Activated naive CD4-positive, alpha-beta T cell treated with anti-CD3 and anti-CD28 coated beads for 36 hours (primary cell): Measurements from ENCODE around the gene ADAMTS7. TPM values are rescaled to one million over a fixed set of nuclear protein-coding genes. Genes with fewer than 3 reads are reported as not detected.
"Not testable (repeated sequence)": the region's sequence is repeated elsewhere in the genome, so short reads cannot be mapped to it uniquely, and the experiment has no call there.

ENCODE experiments used
- CTCF ChIA-PET: fragments of 350-600 bp; sonication (Branson Sonifier 250); formaldehyde crosslinking; loops from one replicate; lab custom pipeline; 2021; ENCODE audit warnings: antibody characterized with exemption; lab: Charles Lee
- DNase-seq: peaks from one replicate; pipeline ENCODE4 v3.0.0-alpha.2; 2020
- H3K27ac Mint-ChIP-seq: one replicate; pipeline ENCODE4 v1.8.0; 2021; ENCODE audit warnings: mild to moderate bottlenecking, mixed read lengths
- H3K27me3 Mint-ChIP-seq: one replicate; pipeline ENCODE4 v1.8.0; 2021; ENCODE audit warnings: low read depth, mixed read lengths
- H3K36me3 Mint-ChIP-seq: one replicate; pipeline ENCODE4 v1.8.0; 2021; ENCODE audit warnings: low read depth, mixed read lengths
- H3K4me1 Mint-ChIP-seq: one replicate; pipeline ENCODE4 v1.8.0; 2021; ENCODE audit warnings: low read depth, mixed read lengths
- H3K4me3 Mint-ChIP-seq: one replicate; pipeline ENCODE4 v1.8.0; 2021; ENCODE audit warnings: mild to moderate bottlenecking, moderate library complexity, mixed read lengths
- H3K9me3 Mint-ChIP-seq: one replicate; pipeline ENCODE4 v1.8.0; 2021; ENCODE audit warnings: mixed read lengths
- intact Hi-C: fragments of 100-400 bp; cut with micrococcal nuclease; formaldehyde crosslinking; loops from one replicate; pipeline ENCODE4 v1.15.1; 2023
- total RNA-seq, 2 experiments: library from RNA; stranded (reverse); gene quantifications; one replicate each; pipeline ENCODE4 v1.2.3, GENCODE V29; 2021

The ADAMTS7 gene
- total RNA-seq, 2 experiments from 2014 or later: 0.07 to 0.10 TPM

DNA sequence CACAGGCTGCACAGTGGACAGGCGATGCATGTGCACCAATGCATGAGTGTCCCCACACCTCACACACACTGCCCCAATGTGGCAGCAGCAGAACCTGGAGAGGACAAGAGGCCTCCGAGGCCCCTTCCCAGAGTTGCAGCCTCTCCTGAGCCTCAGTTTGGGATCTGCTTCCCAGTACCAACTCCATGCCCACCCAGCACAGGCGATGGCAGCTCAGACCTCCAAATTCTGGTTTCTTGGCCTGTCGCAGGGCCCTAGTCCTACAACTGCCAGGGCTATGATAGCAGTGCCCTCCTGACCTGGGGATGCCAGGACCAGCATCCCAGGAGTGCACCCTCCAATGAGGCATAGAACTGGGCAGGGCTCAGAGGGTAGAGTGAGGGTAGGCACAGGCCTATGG lies 19.9 kb downstream of the ADAMTS7 start:
- no peaks in the 10 kb centered on the region for H3K36me3 Mint-ChIP-seq

GRCh38 chr15:78790027-78790426 lies 21.2 kb downstream of the ADAMTS7 start:
- no peak overlapping the region for H3K27ac Mint-ChIP-seq
- intact Hi-C loops: no loop called here

More for the DNA sequence above, 19.9 kb downstream of the ADAMTS7 start:
- Mint-ChIP-seq H3K27ac (no peak overlapping the region), H3K4me1 (peaks cover 4% of the 10 kb centered on the region), H3K27me3 (no peaks in the 10 kb centered on the region), H3K9me3 (no peaks in the 10 kb centered on the region), H3K4me3 (no peak overlapping the region)
- intact Hi-C loops: no loop called here
- CTCF ChIA-PET: no interaction called here
- no peak for DNase-seq

GRCh38 chr15:78789615-78790014 lies 21.6 kb downstream of the ADAMTS7 start:
- DNase-seq: no peak
- H3K27me3 Mint-ChIP-seq: no peaks in the 10 kb centered on the region
- H3K27ac Mint-ChIP-seq: no peak overlapping the region
- CTCF ChIA-PET: interaction anchor here (0.7 kb wide), 1 partner anchor 941 kb away, joined by 3 read pairs; no protein-coding TSS in a partner anchor
- peaks cover 2% of the 10 kb centered on the region for H3K36me3 Mint-ChIP-seq
- peaks cover 4% of the 10 kb centered on the region for H3K4me1 Mint-ChIP-seq
- H3K9me3 Mint-ChIP-seq: peaks cover 3% of the 10 kb centered on the region
- intact Hi-C loops: no loop called here
- no peak overlapping the region for H3K4me3 Mint-ChIP-seq

More at GRCh38 chr15:78790027-78790426, 21.2 kb downstream of the ADAMTS7 start:
- Mint-ChIP-seq H3K4me1 (peaks cover 4% of the 10 kb centered on the region), H3K9me3 (no peaks in the 10 kb centered on the region), H3K36me3 (no peaks in the 10 kb centered on the region), H3K4me3 (no peak overlapping the region), H3K27me3 (no peaks in the 10 kb centered on the region)
- CTCF ChIA-PET: no interaction called here
- no peak for DNase-seq

DNA sequence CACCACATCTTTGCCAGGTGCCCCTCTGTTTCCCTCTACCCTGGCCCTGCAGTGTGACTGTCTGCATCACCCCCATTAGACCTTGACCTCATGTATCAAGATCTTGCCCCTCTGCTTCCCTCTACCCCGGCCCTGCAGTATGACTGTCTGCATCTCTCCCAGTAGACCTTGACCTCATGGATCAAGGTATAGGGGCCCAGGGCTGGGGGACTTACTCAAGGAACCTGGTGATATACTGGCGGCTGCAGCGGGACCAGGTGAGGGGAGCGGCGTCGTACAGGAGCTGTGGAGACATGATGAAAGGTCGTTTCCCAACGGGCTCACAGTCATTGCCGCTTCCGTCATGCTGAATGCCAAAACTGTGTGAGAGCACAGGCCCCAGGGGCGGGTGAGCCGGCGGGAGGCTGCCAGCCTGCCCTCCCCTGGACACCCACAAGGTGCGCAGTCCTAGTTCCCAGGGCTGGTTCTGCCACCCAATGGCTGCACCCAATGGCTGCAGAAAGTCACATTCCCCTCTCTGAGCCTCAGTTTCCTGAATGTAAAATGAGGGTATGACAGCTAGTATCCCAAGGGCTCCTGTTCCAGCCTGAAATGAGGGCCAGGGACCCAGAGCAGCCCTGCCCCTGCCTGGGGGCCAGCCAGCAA lies 23.1 kb downstream of the ADAMTS7 start:
- Mint-ChIP-seq H3K4me1 (peaks cover 4% of the 10 kb centered on the region), H3K9me3 (peaks cover 3% of the 10 kb centered on the region), H3K36me3 (peaks cover 2% of the 10 kb centered on the region), H3K4me3 (no peak overlapping the region), H3K27me3 (no peaks in the 10 kb centered on the region), H3K27ac (no peak overlapping the region)
- intact Hi-C loops: no loop called here
- no peak for DNase-seq
- CTCF ChIA-PET: interaction anchor here (0.6 kb wide), 1 partner anchor 89 kb away, joined by 3 read pairs; no protein-coding TSS in a partner anchor

GRCh38 chr15:78782402-78782801 lies 28.9 kb downstream of the ADAMTS7 start:
- H3K36me3 Mint-ChIP-seq, H3K9me3 Mint-ChIP-seq, H3K27ac Mint-ChIP-seq, CTCF ChIA-PET, H3K27me3 Mint-ChIP-seq, H3K4me1 Mint-ChIP-seq, intact Hi-C loops, DNase-seq, H3K4me3 Mint-ChIP-seq: not testable (repeated sequence)

DNA sequence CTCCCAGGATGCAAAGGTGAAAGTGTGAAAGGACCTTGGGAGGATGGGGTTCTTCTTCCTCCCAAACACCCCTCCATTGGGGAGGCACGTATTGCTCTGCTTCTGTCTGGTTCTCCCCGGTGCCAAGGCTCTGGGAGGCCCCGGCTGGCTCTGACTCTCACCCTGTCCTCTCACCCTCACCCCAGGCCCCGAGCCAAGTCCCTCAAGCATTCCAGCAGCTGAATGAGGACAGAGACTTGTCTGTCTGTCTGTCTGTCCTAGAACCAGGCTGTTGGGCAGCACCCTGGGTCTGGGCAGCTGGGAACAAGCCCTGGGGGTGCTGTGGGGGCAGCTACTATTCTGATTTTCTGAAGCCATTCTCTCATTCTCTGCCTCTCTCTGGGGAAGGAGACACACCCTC lies 29.9 kb downstream of the ADAMTS7 start:
- DNase-seq, H3K27me3 Mint-ChIP-seq, H3K4me3 Mint-ChIP-seq, H3K36me3 Mint-ChIP-seq, CTCF ChIA-PET, H3K27ac Mint-ChIP-seq, intact Hi-C loops, H3K4me1 Mint-ChIP-seq, H3K9me3 Mint-ChIP-seq: not testable (repeated sequence)

- H3K4me1 Mint-ChIP-seq, H3K27ac Mint-ChIP-seq, CTCF ChIA-PET, H3K27me3 Mint-ChIP-seq, H3K36me3 Mint-ChIP-seq, H3K4me3 Mint-ChIP-seq, DNase-seq, H3K9me3 Mint-ChIP-seq: not testable (repeated sequence)
- intact Hi-C loops: loop anchor here (10.0 kb wide), 1 partner anchor 805 kb away; no protein-coding TSS in a partner anchor
These were observed 31.3 kb downstream of the ADAMTS7 start for GRCh38 chr15:78779975-78780374.

DNA sequence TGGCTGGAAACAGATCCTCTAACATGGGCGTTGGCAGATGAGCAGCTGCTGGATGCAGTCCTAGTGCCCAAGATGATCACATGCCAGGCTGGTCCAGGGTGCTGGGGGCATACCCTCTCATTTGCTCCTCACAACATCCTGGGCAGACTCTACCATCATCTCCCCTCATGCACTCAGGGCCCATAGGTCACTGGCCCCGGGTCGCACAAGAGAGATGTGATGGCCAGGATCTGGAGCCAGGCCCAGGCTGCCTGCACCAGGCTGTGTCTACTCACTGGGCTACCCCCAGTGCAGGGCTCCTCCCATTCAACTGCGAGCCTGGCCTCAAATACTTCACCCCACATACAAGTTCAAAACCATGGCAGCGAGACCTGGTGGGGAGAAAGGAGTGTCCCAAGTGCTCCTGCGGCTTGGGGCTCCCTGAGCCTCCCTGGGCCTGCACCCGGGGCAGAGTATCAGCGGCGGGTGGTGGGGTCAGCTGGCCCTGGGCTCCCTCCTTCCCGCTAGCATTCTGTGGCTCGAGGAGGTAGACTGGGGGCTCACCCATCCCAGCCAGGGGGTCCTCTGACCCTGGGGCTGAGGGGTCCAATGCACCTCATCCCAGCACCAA lies 32.0 kb downstream of the ADAMTS7 start:
- CTCF ChIA-PET, DNase-seq, H3K27ac Mint-ChIP-seq, H3K9me3 Mint-ChIP-seq, H3K4me3 Mint-ChIP-seq, H3K27me3 Mint-ChIP-seq, H3K36me3 Mint-ChIP-seq, H3K4me1 Mint-ChIP-seq: not testable (repeated sequence)
- intact Hi-C loops: loop anchor here (10.0 kb wide), 1 partner anchor 804 kb away; no protein-coding TSS in a partner anchor

GRCh38 chr15:78778422-78778821 lies 32.8 kb downstream of the ADAMTS7 start:
- Mint-ChIP-seq H3K9me3 (no peaks in the 10 kb centered on the region), H3K4me3 (no peak overlapping the region), H3K27ac (no peak overlapping the region), H3K36me3 (no peaks in the 10 kb centered on the region), H3K4me1 (no peaks in the 10 kb centered on the region), H3K27me3 (no peaks in the 10 kb centered on the region)
- no peak for DNase-seq
- CTCF ChIA-PET: no interaction called here
- intact Hi-C loops: loop anchor here (10.0 kb wide), 1 partner anchor 804 kb away; no protein-coding TSS in a partner anchor

DNA sequence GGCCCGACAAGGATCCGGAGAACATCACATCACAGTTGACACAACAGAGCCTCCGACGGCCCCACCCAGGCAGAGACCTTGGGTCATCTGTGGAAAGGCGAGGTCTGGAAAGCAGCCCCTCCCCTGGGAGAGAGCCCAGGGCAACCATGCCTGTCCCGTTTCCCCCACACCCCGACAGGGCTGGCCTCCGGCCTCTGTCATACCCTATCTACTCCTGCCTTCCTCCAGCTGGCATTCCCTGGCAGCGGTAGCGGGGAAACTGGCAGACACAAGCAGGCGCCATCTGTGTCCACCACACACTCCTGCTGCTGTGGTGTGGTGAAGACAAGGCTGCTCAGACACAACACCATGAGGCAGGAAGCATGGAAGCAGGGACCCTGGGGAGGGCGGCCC lies 33.3 kb downstream of the ADAMTS7 start:
- H3K9me3 Mint-ChIP-seq, H3K4me1 Mint-ChIP-seq, H3K4me3 Mint-ChIP-seq, H3K36me3 Mint-ChIP-seq, DNase-seq, H3K27ac Mint-ChIP-seq, CTCF ChIA-PET, H3K27me3 Mint-ChIP-seq: not testable (repeated sequence)
- intact Hi-C loops: loop anchor here (10.0 kb wide), 1 partner anchor 803 kb away; no protein-coding TSS in a partner anchor

DNA sequence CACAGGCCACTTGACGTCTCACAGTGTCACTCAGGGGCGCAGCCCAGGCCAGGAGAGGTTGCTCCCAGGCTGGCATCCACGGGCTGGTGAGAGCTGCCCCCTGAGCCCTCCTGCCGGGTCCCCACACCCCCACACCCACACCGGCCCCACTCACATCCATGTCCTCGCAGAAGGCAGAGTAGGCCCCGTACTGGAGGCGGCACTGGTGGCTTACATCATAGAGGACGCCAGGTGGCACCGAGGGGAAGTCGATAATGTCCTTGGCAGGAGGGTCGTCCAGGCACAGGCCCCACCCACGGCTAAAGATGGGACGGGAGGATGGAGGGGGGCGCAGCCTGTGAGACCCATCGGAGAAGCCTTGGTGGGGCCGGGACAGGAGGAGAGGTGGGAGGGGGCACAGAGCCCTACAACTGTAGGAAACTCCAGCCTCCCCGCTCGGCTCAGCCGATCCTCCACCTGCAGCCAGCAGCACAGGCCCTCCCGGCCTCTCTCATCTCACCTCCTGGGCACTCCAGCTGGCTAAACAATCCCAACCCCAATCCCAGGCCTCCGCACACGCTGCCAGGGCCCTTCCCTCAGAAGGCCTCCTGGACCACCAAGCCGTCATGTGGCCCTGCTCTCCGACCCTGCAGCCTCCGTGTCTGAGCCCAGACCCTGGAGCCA lies 33.8 kb downstream of the ADAMTS7 start:
- H3K36me3 Mint-ChIP-seq, H3K4me3 Mint-ChIP-seq, H3K9me3 Mint-ChIP-seq, H3K27ac Mint-ChIP-seq, H3K27me3 Mint-ChIP-seq, H3K4me1 Mint-ChIP-seq, CTCF ChIA-PET, DNase-seq: not testable (repeated sequence)
- intact Hi-C loops: loop anchor here (10.0 kb wide), 1 partner anchor 803 kb away; no protein-coding TSS in a partner anchor

DNA sequence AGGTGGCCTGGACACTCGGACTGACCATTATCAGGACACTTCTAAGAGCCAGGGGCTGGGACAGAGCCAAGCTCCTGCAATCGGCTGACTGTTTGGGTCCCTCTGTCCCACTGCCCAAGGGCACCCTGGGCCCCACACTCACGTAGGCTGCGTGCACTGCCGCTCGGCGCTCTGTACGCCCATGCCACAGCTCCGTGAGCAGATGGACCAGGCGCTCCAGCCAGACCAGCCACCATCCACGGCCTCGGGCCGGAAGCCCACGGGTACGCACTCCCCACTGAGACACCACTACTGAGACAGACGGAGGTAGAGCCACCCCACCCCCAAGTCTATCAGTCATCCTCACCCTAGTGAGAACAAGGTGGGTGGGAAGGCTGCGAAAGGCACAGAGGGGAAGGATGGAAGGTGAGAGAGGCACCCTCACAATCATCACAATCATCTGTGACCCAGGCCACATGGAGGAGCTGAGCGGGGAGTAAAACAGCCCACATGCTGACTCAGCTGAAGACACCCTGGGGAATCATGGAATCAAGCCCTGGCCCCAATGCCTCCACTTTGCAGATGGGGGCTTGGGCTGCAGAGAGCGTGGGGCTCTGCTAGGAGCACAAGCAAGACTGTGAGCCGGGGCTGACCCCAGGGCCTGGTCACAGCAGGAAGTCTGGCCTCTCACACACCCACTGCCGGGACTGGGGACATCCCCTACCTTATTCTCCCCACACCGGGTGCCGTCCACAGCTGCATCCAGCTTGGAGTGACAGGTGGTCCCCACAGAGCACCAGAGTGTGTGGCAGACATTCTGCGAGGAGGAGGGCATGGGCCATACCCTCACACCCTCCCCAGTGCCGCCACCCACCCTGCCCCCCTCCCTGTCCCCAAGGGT lies 35.0 kb downstream of the ADAMTS7 start:
- H3K4me3 Mint-ChIP-seq, CTCF ChIA-PET, H3K36me3 Mint-ChIP-seq, H3K27ac Mint-ChIP-seq, H3K4me1 Mint-ChIP-seq, H3K9me3 Mint-ChIP-seq, H3K27me3 Mint-ChIP-seq, DNase-seq: not testable (repeated sequence)
- intact Hi-C loops: loop anchor here (10.0 kb wide), 1 partner anchor 801 kb away; no protein-coding TSS in a partner anchor
